Measurements from ENCODE around the gene MORN4.

Gene MORN4

DNA sequence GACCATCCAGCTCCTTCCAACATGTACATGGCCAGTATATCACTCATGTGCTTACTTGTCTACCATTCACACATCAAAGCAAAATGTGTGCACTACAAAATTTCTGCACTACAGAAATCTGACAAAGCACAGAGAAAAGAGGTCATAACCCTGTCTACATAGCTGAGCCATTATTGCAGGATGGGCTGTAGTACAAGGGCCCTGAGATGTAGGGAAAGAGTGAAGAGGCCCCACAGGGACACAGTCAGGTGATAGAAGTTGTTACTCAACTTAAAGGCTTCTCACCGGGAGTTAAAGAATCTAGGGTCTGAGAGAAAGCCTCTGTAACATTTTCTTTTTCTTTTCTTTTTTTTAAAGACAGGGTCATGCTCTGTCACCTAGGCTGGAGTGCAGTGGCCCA, 36.3 kb upstream of the MORN4 start:
- Histone ChIP-seq H3F3A (ENCODE audit: control insufficient read depth, insufficient read depth) (no peaks in the 10 kb centered on the region), H3K9me3 (ENCODE audit: control insufficient read depth, insufficient read depth, low read length) (no peaks in the 10 kb centered on the region), H3K9me2 (replicated peaks; ENCODE audit: control insufficient read depth, low read length) (no peaks in the 10 kb centered on the region), H4K20me1 (ENCODE audit: control insufficient read depth, insufficient read depth, low read depth, low read length) (no peaks in the 10 kb centered on the region), H3K4me2 (ENCODE audit: low read length) (no peak overlapping the region), H3K4me3 (ENCODE audit: low read length) (no peak overlapping the region), H3K4me1 (ENCODE audit: control insufficient read depth, low read length) (no peaks in the 10 kb centered on the region), H3K27me3 (ENCODE audit: control insufficient read depth, low read length) (no peaks in the 10 kb centered on the region), H3K79me2 (ENCODE audit: control insufficient read depth, low read length) (no peaks in the 10 kb centered on the region), H3K36me3 (ENCODE audit: control insufficient read depth, low read length) (peaks cover 26% of the 10 kb centered on the region), H3K27ac (ENCODE audit: low read depth, low read length) (no peak overlapping the region)
- TF ChIP-seq, protein P1, sequence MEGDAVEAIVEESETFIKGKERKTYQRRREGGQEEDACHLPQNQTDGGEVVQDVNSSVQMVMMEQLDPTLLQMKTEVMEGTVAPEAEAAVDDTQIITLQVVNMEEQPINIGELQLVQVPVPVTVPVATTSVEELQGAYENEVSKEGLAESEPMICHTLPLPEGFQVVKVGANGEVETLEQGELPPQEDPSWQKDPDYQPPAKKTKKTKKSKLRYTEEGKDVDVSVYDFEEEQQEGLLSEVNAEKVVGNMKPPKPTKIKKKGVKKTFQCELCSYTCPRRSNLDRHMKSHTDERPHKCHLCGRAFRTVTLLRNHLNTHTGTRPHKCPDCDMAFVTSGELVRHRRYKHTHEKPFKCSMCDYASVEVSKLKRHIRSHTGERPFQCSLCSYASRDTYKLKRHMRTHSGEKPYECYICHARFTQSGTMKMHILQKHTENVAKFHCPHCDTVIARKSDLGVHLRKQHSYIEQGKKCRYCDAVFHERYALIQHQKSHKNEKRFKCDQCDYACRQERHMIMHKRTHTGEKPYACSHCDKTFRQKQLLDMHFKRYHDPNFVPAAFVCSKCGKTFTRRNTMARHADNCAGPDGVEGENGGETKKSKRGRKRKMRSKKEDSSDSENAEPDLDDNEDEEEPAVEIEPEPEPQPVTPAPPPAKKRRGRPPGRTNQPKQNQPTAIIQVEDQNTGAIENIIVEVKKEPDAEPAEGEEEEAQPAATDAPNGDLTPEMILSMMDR (IDR thresholded peaks at IDR 0.05; ENCODE audit: low read depth, low read length, poor library complexity, severe bottlenecking): no peak
- TF ChIP-seq EZH2phosphoT487 (IDR thresholded peaks at IDR 0.05; ENCODE audit: borderline replicate concordance, low read length): no peak

GRCh38 chr10:97667463-97667862, 34.2 kb upstream of the MORN4 start:
- H3K79me2 ChIP-seq (ENCODE audit: control insufficient read depth, low read length): no peaks in the 10 kb centered on the region
- no peak for TF ChIP-seq EZH2phosphoT487 (IDR thresholded peaks at IDR 0.05; ENCODE audit: borderline replicate concordance, low read length)
- TF ChIP-seq, protein P1 (IDR thresholded peaks at IDR 0.05; ENCODE audit: low read depth, low read length, poor library complexity, severe bottlenecking): no peak
- H3K9me2 ChIP-seq (replicated peaks; ENCODE audit: control insufficient read depth, low read length): no peaks in the 10 kb centered on the region
- H4K20me1 ChIP-seq (ENCODE audit: control insufficient read depth, insufficient read depth, low read depth, low read length): no peaks in the 10 kb centered on the region
- H3F3A ChIP-seq (ENCODE audit: control insufficient read depth, insufficient read depth): no peaks in the 10 kb centered on the region
- H3K4me3 ChIP-seq (ENCODE audit: low read length): no peak overlapping the region
- H3K27me3 ChIP-seq (ENCODE audit: control insufficient read depth, low read length): no peaks in the 10 kb centered on the region
- H3K36me3 ChIP-seq (ENCODE audit: control insufficient read depth, low read length): peaks cover 27% of the 10 kb centered on the region
- H3K4me2 ChIP-seq (ENCODE audit: low read length): no peak overlapping the region
- H3K9me3 ChIP-seq (ENCODE audit: control insufficient read depth, insufficient read depth, low read length): no peaks in the 10 kb centered on the region
- H3K4me1 ChIP-seq (ENCODE audit: control insufficient read depth, low read length): no peaks in the 10 kb centered on the region
- no peak overlapping the region for H3K27ac ChIP-seq (ENCODE audit: low read depth, low read length)

DNA sequence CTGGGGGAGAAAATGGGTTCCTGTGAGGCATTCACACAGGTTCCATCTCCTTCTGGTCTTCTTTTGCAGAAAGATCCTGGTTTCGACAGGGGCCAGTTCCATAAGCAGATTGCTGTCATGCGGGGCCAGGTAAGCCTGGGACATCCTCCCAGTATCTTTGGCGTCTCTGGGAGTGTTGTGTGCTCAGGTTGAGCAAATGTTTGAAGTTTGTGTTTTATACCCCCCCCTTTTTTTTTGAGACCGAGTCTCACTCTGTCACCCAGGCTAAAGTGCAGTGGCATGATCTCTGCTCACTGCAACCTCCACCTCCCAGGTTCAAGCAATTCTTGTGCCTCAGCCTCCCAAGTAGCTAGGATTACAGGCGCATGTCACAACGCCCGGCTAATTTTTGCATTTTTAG, 33.7 kb upstream of the MORN4 start:
- TF ChIP-seq, protein P1 (IDR thresholded peaks at IDR 0.05; ENCODE audit: low read depth, low read length, poor library complexity, severe bottlenecking): no peak
- no peak for TF ChIP-seq EZH2phosphoT487 (IDR thresholded peaks at IDR 0.05; ENCODE audit: borderline replicate concordance, low read length)
- H3K9me3 ChIP-seq (ENCODE audit: control insufficient read depth, insufficient read depth, low read length): no peaks in the 10 kb centered on the region
- no peaks in the 10 kb centered on the region for H3K27me3 ChIP-seq (ENCODE audit: control insufficient read depth, low read length)
- no peak overlapping the region for H3K4me3 ChIP-seq (ENCODE audit: low read length)
- no peaks in the 10 kb centered on the region for H4K20me1 ChIP-seq (ENCODE audit: control insufficient read depth, insufficient read depth, low read depth, low read length)
- H3K4me2 ChIP-seq (ENCODE audit: low read length): no peak overlapping the region
- no peaks in the 10 kb centered on the region for H3K9me2 ChIP-seq (replicated peaks; ENCODE audit: control insufficient read depth, low read length)
- no peak overlapping the region for H3K27ac ChIP-seq (ENCODE audit: low read depth, low read length)
- H3K36me3 ChIP-seq (ENCODE audit: control insufficient read depth, low read length): peaks cover 27% of the 10 kb centered on the region
- H3K4me1 ChIP-seq (ENCODE audit: control insufficient read depth, low read length): no peaks in the 10 kb centered on the region
- no peaks in the 10 kb centered on the region for H3F3A ChIP-seq (ENCODE audit: control insufficient read depth, insufficient read depth)
- no peaks in the 10 kb centered on the region for H3K79me2 ChIP-seq (ENCODE audit: control insufficient read depth, low read length)
